Measurements from ENCODE around the gene RALGPS1.

Gene RALGPS1

GRCh38 chr9:127081250-127082185, 166.9 kb downstream of the RALGPS1 start:
- DNase-seq: no peak

GRCh38 chr9:127083138-127083980, 168.8 kb downstream of the RALGPS1 start:
- no peak for DNase-seq

GRCh38 chr9:127084076-127085039, 169.8 kb downstream of the RALGPS1 start:
- DNase-seq: no peak

- no peak for DNase-seq
Observed at GRCh38 chr9:127085186-127085585, 170.6 kb downstream of the RALGPS1 start.

- DNase-seq: no peak
Observed at GRCh38 chr9:127086771-127087170, 172.2 kb downstream of the RALGPS1 start.

GRCh38 chr9:127087411-127087810, 172.8 kb downstream of the RALGPS1 start:
- no peak for DNase-seq

GRCh38 chr9:127087836-127088235, 173.3 kb downstream of the RALGPS1 start:
- no peak for DNase-seq

- no peak for DNase-seq
Observed at GRCh38 chr9:127088724-127089615, 174.4 kb downstream of the RALGPS1 start.

- no peak for DNase-seq
Observed at GRCh38 chr9:127089631-127090081, 175.1 kb downstream of the RALGPS1 start.

GRCh38 chr9:127090341-127090985, 175.9 kb downstream of the RALGPS1 start:
- no peak for DNase-seq

- DNase-seq: no peak
Observed at GRCh38 chr9:127091526-127091925, 176.9 kb downstream of the RALGPS1 start.

- no peak for DNase-seq
Observed at GRCh38 chr9:127092041-127092608, 177.5 kb downstream of the RALGPS1 start.

- no peak for DNase-seq
Observed at GRCh38 chr9:127093319-127094020, 178.9 kb downstream of the RALGPS1 start.

GRCh38 chr9:127095411-127095810, 180.8 kb downstream of the RALGPS1 start:
- DNase-seq: no peak

GRCh38 chr9:127096208-127096607, 181.6 kb downstream of the RALGPS1 start:
- DNase-seq: no peak

GRCh38 chr9:127097683-127098082, 183.1 kb downstream of the RALGPS1 start:
- DNase-seq: no peak

- no peak for DNase-seq
Observed at GRCh38 chr9:127098916-127099553, 184.5 kb downstream of the RALGPS1 start.

- DNase-seq: no peak
Observed at GRCh38 chr9:127099664-127100063, 185.1 kb downstream of the RALGPS1 start.

- no peak for DNase-seq
Observed at GRCh38 chr9:127102176-127102575, 187.6 kb downstream of the RALGPS1 start.
